ENCODE measurements around the gene LRCH4.

DNA sequence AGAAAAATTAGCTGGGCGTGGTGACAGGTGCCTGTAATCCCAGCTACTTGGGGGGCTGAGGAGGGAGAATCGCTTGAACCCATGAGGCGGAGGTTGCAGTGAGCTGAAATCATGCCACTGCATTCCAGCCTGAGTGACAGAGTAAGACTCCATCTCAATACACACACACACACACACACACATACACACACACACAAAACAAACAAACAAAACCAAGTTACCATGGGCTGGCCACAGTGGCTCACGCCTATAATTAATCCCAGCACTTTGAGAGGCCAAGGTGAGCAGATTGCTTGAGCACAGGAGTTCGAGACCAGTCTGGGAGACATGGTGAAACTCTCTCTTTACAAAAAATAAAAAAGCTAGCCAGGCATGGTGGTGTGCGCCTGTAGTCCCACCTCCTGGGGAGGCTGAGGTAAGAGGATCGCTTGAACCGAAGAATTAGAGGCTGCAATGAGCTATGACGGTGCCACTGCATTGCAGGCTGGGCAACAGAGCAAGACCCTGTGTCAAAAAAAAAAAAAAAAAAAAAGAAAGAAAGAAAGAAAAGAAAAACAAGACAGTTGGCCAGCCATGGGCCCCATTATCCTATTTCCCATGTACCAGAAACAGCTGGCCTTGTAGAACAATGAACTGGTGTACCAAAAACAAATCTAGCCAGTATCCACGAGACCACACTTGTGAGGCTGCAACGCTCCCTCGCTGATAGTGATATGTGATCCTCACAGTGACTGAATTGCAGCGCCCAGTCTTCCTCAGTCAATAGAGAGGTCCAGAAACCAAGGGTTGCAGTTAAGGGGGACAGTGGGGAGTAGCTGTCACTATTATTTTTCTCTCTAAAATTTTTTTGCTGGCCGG, 53.5 kb downstream of the LRCH4 start:
- TF ChIP-seq, protein P1, sequence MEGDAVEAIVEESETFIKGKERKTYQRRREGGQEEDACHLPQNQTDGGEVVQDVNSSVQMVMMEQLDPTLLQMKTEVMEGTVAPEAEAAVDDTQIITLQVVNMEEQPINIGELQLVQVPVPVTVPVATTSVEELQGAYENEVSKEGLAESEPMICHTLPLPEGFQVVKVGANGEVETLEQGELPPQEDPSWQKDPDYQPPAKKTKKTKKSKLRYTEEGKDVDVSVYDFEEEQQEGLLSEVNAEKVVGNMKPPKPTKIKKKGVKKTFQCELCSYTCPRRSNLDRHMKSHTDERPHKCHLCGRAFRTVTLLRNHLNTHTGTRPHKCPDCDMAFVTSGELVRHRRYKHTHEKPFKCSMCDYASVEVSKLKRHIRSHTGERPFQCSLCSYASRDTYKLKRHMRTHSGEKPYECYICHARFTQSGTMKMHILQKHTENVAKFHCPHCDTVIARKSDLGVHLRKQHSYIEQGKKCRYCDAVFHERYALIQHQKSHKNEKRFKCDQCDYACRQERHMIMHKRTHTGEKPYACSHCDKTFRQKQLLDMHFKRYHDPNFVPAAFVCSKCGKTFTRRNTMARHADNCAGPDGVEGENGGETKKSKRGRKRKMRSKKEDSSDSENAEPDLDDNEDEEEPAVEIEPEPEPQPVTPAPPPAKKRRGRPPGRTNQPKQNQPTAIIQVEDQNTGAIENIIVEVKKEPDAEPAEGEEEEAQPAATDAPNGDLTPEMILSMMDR (IDR thresholded peaks at IDR 0.05; ENCODE audit: borderline replicate concordance, extremely low read depth, low read length, poor library complexity, severe bottlenecking), result no peak
- TF ChIP-seq EZH2 (IDR thresholded peaks at IDR 0.05; ENCODE audit: borderline replicate concordance, low read depth, low read length, severe bottlenecking), result no peak
